NCI-H146 treated with DMSO at 0.1 percent for 48 hours (cell line): ENCODE data around the gene GNG4.
"Not testable (repeated sequence)": the region's sequence is repeated elsewhere in the genome, so short reads cannot be mapped to it uniquely, and the experiment has no call there.

ENCODE experiments used
- DNase-seq: peaks from one replicate; lab custom pipeline; 2025; ENCODE audit not compliant: unreplicated experiment; lab: John Stamatoyannopoulos, UW

GNG4 gene

DNA sequence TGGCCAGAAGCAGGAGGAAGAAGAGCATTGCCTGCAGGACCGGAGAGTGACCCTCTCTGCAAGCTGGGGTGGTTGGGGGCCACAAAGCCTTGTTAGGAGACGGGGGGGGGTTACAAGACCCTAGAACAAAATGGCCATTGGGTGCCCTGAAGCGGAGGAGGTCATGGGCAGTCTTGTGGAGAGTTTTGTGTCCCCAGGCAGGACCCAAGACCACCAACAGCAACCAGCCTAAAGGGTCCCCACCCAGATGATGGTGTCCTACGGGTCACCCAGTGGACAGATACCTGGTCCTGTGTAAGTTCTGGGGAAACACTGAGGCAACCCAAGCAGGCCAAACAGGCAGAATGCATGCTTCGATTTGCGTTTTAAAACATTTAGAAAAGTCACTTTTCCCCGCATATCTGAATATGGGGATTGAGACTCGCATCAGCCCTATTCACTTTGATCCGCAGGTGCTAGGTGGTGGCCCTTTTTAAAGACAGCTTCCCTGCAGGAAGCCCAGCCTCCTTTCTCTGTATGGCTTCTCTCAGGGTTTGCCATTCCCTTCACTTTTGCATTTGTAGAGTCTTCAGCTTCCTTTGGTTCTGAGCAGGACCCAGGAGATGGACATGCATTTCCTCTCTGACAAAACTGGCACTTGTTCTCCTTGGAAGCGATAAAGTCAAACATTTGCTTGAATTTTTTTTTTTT, 21.1 kb downstream of the GNG4 start:
- no peak for DNase-seq

- no peak for DNase-seq
These were observed 23.8 kb downstream of the GNG4 start for GRCh38 chr1:235625831-235626230.

DNA sequence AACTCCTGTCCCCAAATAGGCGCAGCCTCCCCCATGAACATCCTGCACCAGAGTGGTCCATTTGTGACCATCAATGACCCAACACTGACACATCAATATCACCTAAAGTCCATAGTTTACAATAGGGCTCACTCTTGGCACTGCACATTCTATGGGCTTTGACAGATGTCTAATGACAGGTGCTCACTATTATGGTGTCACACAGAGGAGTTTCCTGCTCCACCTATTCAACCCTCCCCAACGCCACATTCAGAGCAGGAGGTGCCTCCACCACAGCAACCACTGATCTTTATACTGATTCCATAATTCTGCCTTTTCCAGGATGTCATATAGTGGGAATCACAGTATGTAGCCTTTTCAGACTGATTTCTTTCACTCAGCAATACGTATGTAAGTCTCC, 24.2 kb downstream of the GNG4 start:
- DNase-seq, result no peak

DNA sequence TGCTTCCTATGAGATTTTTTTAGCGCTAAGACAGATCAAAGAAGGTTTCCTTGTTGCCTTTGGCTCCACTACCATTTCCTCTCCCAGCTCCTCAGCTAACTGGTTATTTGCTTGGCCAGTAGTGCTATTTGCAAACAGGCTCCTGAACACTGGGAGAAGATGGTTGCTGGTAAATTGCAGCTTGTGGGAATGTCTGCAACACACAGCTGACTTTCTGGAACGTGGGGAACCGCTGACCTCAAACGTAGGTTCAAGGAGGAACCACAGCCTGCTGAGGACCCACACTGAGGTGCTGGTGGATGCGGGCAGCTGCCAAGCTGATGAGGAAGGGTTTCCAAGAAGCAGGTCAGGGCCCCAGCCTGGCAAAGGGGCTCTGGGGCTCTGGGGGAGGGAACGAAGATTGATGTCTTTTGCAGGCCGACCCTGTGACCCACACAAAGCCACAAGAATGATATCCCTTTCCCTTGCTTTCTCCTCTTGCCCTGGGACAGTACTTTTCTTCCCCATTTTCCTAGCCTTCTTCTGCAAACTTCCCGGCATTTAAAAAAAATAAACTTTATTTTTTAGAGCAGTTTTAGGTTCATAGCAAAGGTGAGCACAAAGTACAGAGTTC, 24.8 kb downstream of the GNG4 start:
- no peak for DNase-seq

DNA sequence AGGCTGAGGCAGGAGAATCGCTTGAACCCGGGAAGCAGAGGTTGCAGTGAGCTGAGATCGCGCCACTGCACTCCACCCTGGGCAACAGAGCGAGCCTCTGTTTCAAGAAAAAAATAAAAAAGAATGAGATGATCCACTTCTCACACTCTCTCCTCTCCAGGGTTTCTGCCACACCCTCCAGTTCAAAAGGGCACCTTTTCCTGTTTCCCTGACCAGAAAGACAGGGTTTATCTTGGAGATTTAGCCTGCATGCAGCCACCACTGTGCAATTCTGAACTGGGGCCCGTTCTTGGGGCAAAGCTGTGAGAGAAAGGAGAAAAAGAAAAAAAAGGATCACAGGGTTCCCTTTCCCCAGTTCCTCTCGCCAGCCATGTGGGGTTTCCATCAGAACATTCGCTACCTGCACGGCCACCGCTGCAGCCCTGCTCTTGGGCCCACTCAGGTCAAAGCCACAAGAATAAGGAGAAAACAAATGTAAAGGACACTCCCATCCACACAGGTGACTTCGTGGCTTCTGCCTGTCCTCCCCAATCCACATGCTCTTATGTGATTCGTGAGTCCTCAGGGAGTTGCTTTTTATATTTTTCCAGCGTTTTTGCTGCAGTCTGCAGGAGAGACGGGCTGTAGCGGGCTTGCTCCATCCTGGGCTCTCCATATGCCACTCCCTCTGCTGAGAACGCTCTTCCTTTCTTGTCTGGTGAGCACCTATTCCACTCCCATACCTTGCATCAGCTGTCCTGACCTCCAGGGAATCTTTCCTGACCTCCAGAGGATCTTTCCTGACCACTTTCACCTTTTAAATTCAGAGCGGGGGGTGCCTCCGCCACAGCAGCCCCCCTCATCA, 26.4 kb downstream of the GNG4 start:
- DNase-seq, result no peak

DNA sequence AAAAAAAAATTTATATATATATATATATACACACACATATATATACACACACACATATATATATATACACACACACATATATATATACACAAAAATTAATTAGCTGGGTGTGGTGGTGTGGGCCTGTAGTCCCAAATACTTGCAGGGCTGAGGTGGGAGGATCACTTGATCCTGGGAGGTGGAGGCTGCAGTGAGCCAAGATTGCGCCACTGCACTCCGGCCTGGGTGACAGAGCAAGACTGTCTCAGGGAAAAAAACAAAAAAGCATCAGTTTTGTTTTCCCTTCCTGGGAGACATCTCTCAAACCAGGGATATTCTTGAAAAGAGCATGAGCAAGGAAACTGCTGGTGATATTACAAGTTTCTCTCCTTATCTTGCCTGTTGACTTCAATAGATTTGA, 30.4 kb downstream of the GNG4 start:
- not testable (repeated sequence) for DNase-seq

DNA sequence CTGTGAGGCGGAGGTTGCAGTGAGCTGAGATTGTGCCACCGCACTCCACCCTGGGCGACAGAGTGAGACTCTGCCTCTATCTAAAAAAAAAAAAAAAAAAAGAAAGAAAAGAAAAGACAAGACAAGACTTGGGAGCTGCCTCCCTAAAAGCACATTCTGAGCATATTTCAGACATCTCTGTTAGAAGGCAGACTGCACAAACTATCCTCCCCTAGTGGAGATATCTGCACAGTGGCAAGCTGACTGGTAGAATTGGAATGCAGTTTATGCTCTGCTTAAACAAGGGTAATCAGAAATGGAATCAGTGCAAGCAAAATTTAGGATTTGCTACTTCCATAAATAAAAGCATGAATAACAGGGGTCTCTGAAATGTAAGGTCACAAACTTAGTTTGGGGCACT, 31.8 kb downstream of the GNG4 start:
- DNase-seq, result no peak

- no peak for DNase-seq
These were observed 32.4 kb downstream of the GNG4 start for GRCh38 chr1:235617140-235617539.

GRCh38 chr1:235614442-235614954, 35.1 kb downstream of the GNG4 start:
- no peak for DNase-seq

- DNase-seq, result no peak
These were observed 36.0 kb downstream of the GNG4 start for GRCh38 chr1:235613602-235614001.

DNA sequence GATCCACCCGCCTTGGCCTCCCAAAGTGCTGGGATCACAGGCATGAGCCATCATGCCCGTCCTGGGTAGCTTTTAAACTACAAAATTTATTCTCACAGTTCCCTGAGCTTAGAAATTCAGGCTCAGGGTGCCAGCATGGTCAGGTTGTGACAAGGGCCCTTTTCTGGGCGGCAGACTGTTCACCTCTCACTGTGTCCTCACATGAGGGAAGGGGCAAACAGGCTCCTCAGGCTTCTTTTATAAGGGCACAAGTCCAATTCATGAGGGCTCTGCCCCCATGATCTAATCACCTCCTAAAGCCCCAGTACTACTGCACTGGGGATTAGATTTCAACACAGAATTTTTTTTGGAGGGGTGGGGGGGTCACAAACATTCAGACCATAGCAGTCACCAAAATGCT, 36.8 kb downstream of the GNG4 start:
- DNase-seq, result no peak

- DNase-seq, result no peak
These were observed 39.4 kb downstream of the GNG4 start for GRCh38 chr1:235610157-235610556.

DNA sequence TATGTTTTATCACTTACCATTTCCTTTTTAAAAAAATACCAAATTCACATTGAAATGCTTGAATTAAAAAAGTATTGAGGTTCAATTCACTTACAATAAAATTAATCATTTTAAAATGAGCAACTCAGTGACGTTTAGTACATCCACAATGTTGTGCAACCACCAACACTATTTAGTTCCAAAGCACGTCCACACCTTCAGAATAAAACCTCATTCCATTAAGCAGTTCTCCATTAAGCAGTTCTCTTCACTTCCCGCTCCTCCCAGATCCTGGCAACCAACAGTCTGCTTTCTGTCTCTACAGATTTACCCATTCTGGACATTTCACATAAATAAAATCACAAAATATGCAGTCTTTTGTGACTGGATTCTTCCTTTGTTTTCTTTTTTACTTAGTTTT, 41.3 kb downstream of the GNG4 start:
- no peak for DNase-seq

DNA sequence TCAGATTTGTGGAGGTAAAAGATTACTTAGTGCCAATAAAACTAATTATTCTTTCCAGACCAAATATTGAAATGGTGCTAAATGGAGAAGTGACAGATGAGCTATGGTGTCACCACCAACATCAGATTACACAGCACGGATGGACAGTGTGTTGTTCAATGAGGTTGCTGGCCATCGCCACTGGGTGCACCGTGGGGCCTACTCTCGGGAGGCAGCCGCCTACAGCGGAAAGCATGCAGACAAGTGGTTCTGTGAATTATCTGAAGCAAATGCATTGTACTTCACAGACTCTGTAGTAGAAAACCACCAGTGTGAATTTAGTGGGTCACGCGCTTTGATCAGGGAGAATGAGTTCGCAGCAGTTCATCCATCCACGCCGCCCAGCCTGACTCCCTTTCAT, 42.3 kb downstream of the GNG4 start:
- DNase-seq, result no peak

GRCh38 chr1:235601104-235601503, 48.5 kb downstream of the GNG4 start:
- DNase-seq, result no peak

DNA sequence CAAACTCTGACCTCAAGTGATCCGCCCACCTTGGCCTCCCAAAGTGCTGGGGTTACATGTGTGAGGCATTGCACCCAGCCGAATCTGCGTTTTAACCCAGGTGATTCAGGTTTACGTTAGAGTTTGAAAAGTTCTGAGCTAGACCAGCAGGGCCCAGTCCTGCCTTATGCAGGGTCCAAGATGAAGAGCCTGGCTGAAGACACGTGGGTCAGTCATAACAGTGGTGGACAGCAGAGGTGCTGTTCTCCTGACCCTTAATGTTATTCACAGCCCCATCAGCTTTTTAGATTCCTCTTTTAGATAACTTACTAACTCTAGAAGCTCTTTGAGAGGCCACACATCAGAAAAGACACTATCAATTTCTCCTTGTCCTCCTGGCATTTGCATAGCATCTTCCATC, 50.0 kb downstream of the GNG4 start:
- DNase-seq, result no peak

DNA sequence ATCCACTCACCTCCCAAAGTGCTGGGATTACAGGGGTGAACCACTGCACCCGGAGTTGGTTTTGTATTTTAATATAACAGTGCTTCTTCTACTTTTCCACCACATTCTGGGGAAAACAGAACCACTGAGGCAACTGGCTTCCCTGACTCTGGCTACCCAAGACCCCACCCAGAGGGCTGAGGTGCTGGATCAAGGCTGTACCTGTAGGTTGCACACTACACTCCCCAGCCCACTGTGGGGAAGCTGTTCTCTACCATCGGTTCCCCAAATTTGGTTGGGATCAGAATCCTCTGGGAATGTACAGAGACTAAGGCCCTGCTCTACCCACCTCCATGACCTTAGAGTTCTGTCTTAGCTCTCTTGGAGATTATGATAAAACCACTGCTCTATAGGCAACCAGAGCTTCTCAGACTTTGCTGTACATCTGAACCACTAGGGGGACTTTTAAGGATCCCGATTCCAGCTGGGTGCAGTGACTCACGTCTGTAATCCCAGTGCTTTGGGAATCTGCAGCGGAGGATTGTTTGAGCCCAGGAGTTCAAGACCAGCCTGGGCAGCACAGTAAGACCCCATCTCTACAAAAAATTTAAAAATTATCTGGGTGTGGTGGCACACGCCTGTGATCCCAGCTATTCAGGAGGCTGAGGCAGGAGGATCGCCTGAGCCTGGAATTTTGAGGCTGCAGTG, 51.6 kb downstream of the GNG4 start:
- no peak for DNase-seq

- no peak for DNase-seq
These were observed 54.5 kb downstream of the GNG4 start for GRCh38 chr1:235595079-235595478.

DNA sequence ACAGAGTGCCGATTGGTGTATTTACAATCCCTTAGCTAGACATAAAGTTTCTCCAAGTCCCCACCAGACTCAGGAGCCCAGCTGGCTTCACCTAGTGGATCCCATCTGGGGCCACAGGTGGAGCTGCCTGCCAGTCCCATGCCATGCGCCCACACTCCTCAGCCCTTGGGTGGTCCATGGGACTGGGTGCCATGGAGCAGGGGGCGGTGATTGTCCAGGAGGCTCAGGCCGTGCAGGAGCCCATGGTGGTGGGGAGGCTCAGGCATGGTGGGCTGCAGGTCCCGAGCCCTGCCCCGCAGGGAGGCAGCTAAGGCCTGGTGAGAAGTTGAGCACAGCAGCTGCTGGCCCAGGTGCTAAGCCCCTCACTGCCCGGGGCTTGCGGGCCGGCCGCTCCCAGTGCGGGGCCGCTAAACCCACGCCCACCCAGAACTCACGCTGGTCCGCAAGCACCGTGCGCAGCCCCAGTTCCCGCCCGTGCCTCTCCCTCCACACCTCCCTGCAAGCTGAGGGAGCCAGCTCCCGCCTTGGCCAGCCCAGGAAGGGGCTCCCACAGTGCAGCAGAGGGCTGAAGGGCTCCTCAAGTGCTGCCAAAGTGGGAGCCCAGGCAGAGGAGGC, 55.2 kb downstream of the GNG4 start:
- DNase-seq, result not testable (repeated sequence)

- DNase-seq, result no peak
These were observed 60.6 kb downstream of the GNG4 start for GRCh38 chr1:235588916-235589515.

- DNase-seq, result no peak
These were observed 61.4 kb downstream of the GNG4 start for GRCh38 chr1:235588156-235588555.
